Lower lobe of right lung (tissue), 2 donors: ENCODE measurements around the gene CSE1L. TPM values are rescaled to one million over a fixed set of nuclear protein-coding genes. Genes with fewer than 3 reads are reported as not detected.
"Not testable (repeated sequence)": the region's sequence is repeated elsewhere in the genome, so short reads cannot be mapped to it uniquely, and the experiment has no call there.

Experiments
- ATAC-seq, 2 donors: fragments of 200-7000 bp; cut with Tn5 transposase; one replicate each; pipeline ENCODE4 v1.9.1; 2020 to 2022; ENCODE audit warnings: mild to moderate bottlenecking in 2 of 2, moderate library complexity in 2 of 2
- DNase-seq: peaks from one replicate; pipeline ENCODE4 v3.0.0-alpha.2; 2020
- H3K27ac ChIP-seq: fragments of 200-600 bp; one replicate; pipeline ENCODE4 v1.8.0; 2022
- H3K27me3 ChIP-seq: fragments of 200-600 bp; one replicate; pipeline ENCODE4 v1.8.0; 2022; ENCODE audit warnings: low read depth
- H3K36me3 ChIP-seq: fragments of 200-600 bp; one replicate; pipeline ENCODE4 v1.8.0; 2022; ENCODE audit warnings: mild to moderate bottlenecking
- H3K4me1 ChIP-seq: fragments of 200-600 bp; one replicate; pipeline ENCODE4 v1.8.0; 2022
- H3K4me3 ChIP-seq: fragments of 200-600 bp; one replicate; pipeline ENCODE4 v1.8.0; 2022; ENCODE audit warnings: mild to moderate bottlenecking
- H3K9me3 ChIP-seq: fragments of 200-600 bp; one replicate; pipeline ENCODE4 v1.8.0; 2022
- intact Hi-C: fragments of 100-400 bp; cut with DNase I; formaldehyde crosslinking; loops from one replicate; pipeline ENCODE4 v1.11.0; 2022
- total RNA-seq: library from RNA; stranded (reverse); fragmentation: NEBNext Ultra II Directional; extraction: Animal tissue kit (Norgen Biotek cat#: 25700); gene quantifications from one replicate; pipeline ENCODE4 v1.2.1, GENCODE V29; 2021
- TF ChIP-seq, protein P1 (sequence below): fragments of 200-600 bp; IDR thresholded peaks from one replicate; pipeline ENCODE4 v1.8.0; 2022; ENCODE audit warnings: antibody characterized with exemption, mild to moderate bottlenecking
- donor health status: DM: no; HTN: yes; CAD: no; lungs with severe emphysema.

CSE1L gene
- total RNA-seq, 1 donor from 2014 or later = 39.0 TPM

DNA sequence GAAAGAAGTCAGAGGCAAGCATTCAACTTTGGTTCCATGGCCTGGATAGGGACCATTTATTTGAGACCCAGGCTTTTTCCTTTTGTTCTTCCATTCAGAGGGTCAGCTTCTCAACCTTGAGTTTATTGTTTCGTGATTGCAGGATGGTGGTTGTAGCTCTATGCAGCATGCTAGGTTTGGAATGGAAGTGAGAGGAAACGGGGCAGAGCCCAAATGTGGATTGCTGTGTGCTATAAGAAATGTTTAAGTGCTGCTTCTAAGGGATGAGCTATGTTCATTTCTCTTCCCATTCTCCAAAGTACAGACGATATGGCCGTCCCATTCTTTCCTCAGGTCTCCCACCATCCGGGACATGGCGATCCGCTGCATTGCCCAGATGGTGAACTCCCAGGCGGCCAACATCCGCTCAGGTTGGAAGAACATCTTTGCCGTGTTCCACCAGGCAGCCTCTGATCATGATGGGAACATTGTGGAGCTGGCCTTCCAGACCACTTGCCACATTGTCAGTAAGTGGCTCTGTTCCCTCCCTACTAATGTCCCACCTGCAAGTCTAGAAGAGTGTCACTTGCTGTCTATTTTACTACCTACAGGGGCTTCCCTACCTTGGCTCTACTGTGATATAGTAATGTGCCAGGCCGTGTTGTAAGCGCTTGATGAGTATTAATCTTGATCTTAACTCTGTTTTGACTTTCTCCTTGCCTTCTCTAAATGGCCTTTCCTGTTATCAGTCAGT lies 36.0 kb upstream of the CSE1L start:
- Histone ChIP-seq H3K27ac (no peak overlapping the region), H3K36me3 (peaks cover 98% of the 10 kb centered on the region), H3K9me3 (no peaks in the 10 kb centered on the region), H3K4me1 (no peaks in the 10 kb centered on the region), H3K27me3 (no peaks in the 10 kb centered on the region), H3K4me3 (no peak overlapping the region)
- DNase-seq (no peak), ATAC-seq (no peak)
- TF ChIP-seq, protein P1, sequence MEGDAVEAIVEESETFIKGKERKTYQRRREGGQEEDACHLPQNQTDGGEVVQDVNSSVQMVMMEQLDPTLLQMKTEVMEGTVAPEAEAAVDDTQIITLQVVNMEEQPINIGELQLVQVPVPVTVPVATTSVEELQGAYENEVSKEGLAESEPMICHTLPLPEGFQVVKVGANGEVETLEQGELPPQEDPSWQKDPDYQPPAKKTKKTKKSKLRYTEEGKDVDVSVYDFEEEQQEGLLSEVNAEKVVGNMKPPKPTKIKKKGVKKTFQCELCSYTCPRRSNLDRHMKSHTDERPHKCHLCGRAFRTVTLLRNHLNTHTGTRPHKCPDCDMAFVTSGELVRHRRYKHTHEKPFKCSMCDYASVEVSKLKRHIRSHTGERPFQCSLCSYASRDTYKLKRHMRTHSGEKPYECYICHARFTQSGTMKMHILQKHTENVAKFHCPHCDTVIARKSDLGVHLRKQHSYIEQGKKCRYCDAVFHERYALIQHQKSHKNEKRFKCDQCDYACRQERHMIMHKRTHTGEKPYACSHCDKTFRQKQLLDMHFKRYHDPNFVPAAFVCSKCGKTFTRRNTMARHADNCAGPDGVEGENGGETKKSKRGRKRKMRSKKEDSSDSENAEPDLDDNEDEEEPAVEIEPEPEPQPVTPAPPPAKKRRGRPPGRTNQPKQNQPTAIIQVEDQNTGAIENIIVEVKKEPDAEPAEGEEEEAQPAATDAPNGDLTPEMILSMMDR = no peak
- intact Hi-C loops = no loop called here

DNA sequence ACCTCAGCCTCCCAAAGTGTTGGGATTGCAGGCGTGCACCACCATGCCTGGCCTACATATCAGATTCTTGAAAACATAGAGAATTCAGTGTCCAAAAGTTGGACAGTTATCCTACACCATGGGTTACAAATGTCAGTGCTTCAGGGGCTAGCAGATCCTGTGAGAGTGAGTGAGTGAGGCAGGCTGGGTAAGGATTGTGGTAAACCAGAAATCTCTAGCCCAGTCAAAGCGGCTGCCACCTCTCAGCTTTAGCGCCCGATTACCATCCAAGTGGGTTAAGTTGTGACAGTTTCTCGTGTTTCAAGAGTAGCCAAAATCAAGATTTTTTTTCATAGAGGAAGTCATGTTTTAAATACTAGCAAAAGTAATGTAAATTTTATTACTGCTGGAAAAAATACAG lies 21.9 kb upstream of the CSE1L start:
- Histone ChIP-seq H3K36me3 (peaks cover 99% of the 10 kb centered on the region), H3K9me3 (no peaks in the 10 kb centered on the region), H3K27ac (no peak overlapping the region), H3K4me3 (no peak overlapping the region), H3K4me1 (no peaks in the 10 kb centered on the region), H3K27me3 (no peaks in the 10 kb centered on the region)
- intact Hi-C loops = no loop called here
- ATAC-seq = no peak
- TF ChIP-seq, protein P1 = no peak
- DNase-seq = no peak

DNA sequence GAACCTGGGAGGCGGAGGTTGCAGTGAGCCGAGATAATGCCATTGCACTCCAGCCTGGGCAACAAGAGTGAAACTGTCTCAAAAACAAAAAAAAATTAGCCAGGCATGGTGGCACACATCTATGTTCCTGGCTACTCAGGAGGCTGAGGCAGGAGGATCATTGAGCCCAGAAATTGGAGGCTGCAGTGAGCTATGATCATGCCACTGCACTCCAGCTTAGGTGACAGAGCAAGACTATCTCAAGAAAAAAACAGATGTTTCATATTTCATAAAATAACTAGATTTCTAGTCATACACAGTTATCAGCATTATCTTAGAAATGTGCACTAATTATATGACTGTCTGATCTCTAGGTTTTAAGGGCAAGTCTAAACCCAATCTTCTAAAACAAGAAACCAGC lies 17.9 kb upstream of the CSE1L start:
- ATAC-seq, H3K4me3 ChIP-seq, intact Hi-C loops, H3K27ac ChIP-seq, H3K9me3 ChIP-seq, DNase-seq, H3K27me3 ChIP-seq, H3K4me1 ChIP-seq: not testable (repeated sequence)
- peaks cover 97% of the 10 kb centered on the region for H3K36me3 ChIP-seq

DNA sequence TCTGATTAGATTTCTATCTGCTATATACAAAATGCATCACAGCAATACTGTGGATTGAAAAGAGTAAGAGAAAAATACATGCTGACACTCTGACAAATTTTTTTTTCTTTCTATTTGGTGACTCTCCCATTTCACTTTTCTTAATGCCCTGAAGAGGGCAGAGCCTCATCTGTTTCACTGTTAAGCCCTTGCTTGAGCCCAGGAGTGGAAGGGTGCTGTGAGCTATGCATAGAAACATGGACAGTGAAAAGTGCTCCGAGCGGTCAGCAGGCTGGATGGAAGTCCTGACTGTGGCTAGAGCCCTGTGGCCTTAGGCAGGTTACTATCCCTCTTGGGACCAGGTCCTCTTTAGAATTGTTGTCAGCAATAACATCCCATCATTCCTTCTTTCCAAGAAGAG lies 17.4 kb upstream of the CSE1L start:
- H3K9me3 ChIP-seq = no peaks in the 10 kb centered on the region
- ATAC-seq (peak; percentile 20 to 36), DNase-seq (no peak)
- H3K27ac ChIP-seq = no peak overlapping the region
- peaks cover 7% of the 10 kb centered on the region for H3K4me1 ChIP-seq
- TF ChIP-seq, protein P1 = no peak
- peaks cover 97% of the 10 kb centered on the region for H3K36me3 ChIP-seq
- H3K27me3 ChIP-seq = no peaks in the 10 kb centered on the region
- H3K4me3 ChIP-seq = no peak overlapping the region
- intact Hi-C loops = no loop called here

DNA sequence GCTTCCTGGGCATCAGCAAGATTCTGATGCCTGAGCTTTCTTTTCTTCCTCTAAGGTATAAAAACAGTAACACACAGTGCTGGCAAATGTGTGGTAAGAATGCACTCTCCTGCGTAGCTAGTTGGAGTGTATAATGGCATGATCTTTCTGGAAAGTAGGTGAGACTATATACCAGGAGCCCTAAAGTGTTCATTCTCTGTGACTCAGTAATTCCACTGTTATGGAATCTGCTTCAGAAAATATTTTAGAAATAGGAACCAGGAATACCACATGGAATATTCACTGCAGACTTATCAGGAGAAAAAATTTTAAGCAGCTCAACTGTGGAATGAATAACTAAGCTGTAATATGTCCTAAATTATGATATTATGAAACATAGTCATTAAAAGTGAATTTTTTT lies 16.9 kb upstream of the CSE1L start:
- Histone ChIP-seq H3K36me3 (peaks cover 97% of the 10 kb centered on the region), H3K27ac (no peak overlapping the region), H3K9me3 (no peaks in the 10 kb centered on the region), H3K27me3 (no peaks in the 10 kb centered on the region), H3K4me1 (peaks cover 7% of the 10 kb centered on the region), H3K4me3 (no peak overlapping the region)
- TF ChIP-seq, protein P1 = no peak
- intact Hi-C loops = no loop called here
- DNase-seq (no peak), ATAC-seq (no peak)

DNA sequence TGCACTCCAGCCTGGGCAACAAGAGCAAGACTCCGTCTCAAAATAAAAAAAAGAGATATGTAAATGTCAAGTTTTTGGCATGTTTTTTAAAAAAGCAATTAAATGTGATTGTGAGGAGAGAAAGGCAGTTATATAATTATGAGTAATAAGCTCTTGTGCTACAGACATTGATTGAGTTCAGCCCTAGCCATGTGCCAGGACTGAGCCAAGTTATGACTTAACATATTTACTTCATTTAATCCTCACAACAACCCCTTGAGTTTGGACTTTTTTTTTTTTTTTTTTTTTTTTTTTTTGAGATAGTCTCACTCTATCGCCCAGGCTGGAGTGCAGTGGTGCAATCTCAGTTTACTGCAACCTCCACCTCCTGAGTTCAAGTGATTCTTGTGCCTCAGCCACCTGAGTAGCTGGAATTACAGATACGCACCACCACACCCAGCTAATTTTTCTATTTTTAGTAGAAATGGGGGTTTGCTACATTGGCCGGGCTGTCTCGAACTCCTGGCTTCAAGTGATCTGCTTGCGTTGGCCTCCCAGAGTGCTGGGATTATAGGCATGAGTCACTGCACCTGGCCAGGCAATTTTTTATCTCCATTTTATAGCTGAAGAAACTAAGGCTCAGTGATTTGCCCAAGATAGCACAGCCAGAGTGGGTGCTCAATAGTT lies 15.0 kb upstream of the CSE1L start:
- TF ChIP-seq, protein P1 = no peak
- Histone ChIP-seq H3K27me3 (no peaks in the 10 kb centered on the region), H3K4me3 (no peak overlapping the region), H3K36me3 (peaks cover 95% of the 10 kb centered on the region), H3K27ac (peak overlapping the region; percentile 69), H3K9me3 (no peaks in the 10 kb centered on the region), H3K4me1 (peaks cover 7% of the 10 kb centered on the region)
- ATAC-seq (peak; percentile 87 to 89), DNase-seq (peak; percentile 61)
- intact Hi-C loops = no loop called here
